ENCODE data around the gene RNASE12. TPM values are rescaled to one million over a fixed set of nuclear protein-coding genes. Genes with fewer than 3 reads are reported as not detected.

RNASE12 gene
- total RNA-seq, 1 donor from 2014 or later = not detected

GRCh38 chr14:20630340-20631022 is 39.3 kb upstream of the RNASE12 start:
- TF ChIP-seq CTCF (IDR thresholded peaks at IDR 0.05) = no peak
- Histone ChIP-seq H3K36me3 (no peaks in the 10 kb centered on the region), H3K27ac (no peak overlapping the region), H3K4me1 (peaks cover 22% of the 10 kb centered on the region), H3K4me3 (peak overlapping the region; percentile 31), H3K9me3 (no peaks in the 10 kb centered on the region), H3K27me3 (peaks cover 45% of the 10 kb centered on the region)
- intact Hi-C loops (cut with DNase I) = no loop called here
- DNase-seq (no peak), ATAC-seq (peak; percentile 46)

GRCh38 chr14:20628063-20628854 is 37.1 kb upstream of the RNASE12 start:
- Histone ChIP-seq H3K4me3 (no peak overlapping the region), H3K36me3 (no peaks in the 10 kb centered on the region), H3K9me3 (no peaks in the 10 kb centered on the region), H3K27me3 (peaks cover 36% of the 10 kb centered on the region), H3K27ac (no peak overlapping the region), H3K4me1 (peaks cover 32% of the 10 kb centered on the region)
- no peak for TF ChIP-seq CTCF (IDR thresholded peaks at IDR 0.05)
- DNase-seq (no peak), ATAC-seq (no peak)
- intact Hi-C loops (cut with DNase I) = no loop called here

- no peak for DNase-seq
- H3K4me3 ChIP-seq = no peak overlapping the region
- H3K27me3 ChIP-seq = peaks cover 34% of the 10 kb centered on the region
- TF ChIP-seq CTCF (IDR thresholded peaks at IDR 0.05) = no peak
- H3K9me3 ChIP-seq = no peaks in the 10 kb centered on the region
- no peaks in the 10 kb centered on the region for H3K36me3 ChIP-seq
- peaks cover 35% of the 10 kb centered on the region for H3K4me1 ChIP-seq
- ATAC-seq = no peak
- H3K27ac ChIP-seq = no peak overlapping the region
- intact Hi-C loops (cut with DNase I) = no loop called here
These were observed 36.3 kb upstream of the RNASE12 start for GRCh38 chr14:20627346-20628027.

- H3K9me3 ChIP-seq = no peaks in the 10 kb centered on the region
- peaks cover 25% of the 10 kb centered on the region for H3K4me1 ChIP-seq
- H3K27ac ChIP-seq = no peak overlapping the region
- no peak for DNase-seq
- peaks cover 34% of the 10 kb centered on the region for H3K27me3 ChIP-seq
- no peaks in the 10 kb centered on the region for H3K36me3 ChIP-seq
- intact Hi-C loops (cut with DNase I) = no loop called here
- no peak overlapping the region for H3K4me3 ChIP-seq
- ATAC-seq = no peak
- TF ChIP-seq CTCF (IDR thresholded peaks at IDR 0.05) = no peak
These were observed 35.1 kb upstream of the RNASE12 start for GRCh38 chr14:20626274-20626673.

- Histone ChIP-seq H3K4me1 (peaks cover 14% of the 10 kb centered on the region), H3K27me3 (peaks cover 22% of the 10 kb centered on the region), H3K4me3 (peak overlapping the region; percentile 39), H3K9me3 (no peaks in the 10 kb centered on the region), H3K27ac (no peak overlapping the region), H3K36me3 (no peaks in the 10 kb centered on the region)
- intact Hi-C loops (cut with DNase I) = no loop called here
- no peak for TF ChIP-seq CTCF (IDR thresholded peaks at IDR 0.05)
- peak; percentile 86 for DNase-seq
- peak; percentile 87 for ATAC-seq
These were observed 33.4 kb upstream of the RNASE12 start for GRCh38 chr14:20624495-20625070.

Data from upper lobe of right lung (tissue), 1 donor.